Fibroblast of lung (primary cell): ENCODE measurements around the gene CYB561.

ENCODE experiments used
- EZH2 ChIP-seq: IDR thresholded peaks from 2 replicates; pipeline ENCODE4 v1.5.1; 2012; ENCODE audit warnings: low read length, control low read depth, mild to moderate bottlenecking; ENCODE audit errors: missing control alignments
- TF ChIP-seq, protein P1 (sequence below), 2 donors: IDR thresholded peaks in 1 of 2; conservative IDR thresholded peaks in 1 of 2; 1 replicate in 1 of 2; 2 replicates in 1 of 2; pipeline ENCODE4 v1.5.1; 2011 to 2012; ENCODE audit warnings: low read length in 2 of 2, control low read depth in 1 of 2, inconsistent platforms in 1 of 2, low read depth in 1 of 2, mild to moderate bottlenecking in 1 of 2

DNA sequence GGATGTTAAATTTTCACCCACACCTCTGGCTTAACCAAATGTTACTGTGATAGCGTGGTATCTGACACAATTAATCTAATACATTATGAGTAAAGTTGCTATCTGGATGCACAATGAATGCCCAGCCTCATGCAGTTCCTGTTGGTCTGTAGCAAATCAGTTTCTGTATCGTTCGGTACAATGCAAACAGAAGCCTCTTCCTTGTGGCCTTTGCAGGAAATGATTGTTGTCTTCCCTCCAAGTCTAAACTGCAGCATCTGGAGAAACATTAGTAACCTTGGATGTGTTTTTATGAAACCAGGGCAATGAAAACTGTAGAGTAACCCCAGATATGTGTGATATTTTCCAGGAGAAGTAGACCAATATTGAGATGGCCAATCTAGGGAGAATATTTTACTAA, 46.8 kb downstream of the CYB561 start:
- TF ChIP-seq, protein P1, sequence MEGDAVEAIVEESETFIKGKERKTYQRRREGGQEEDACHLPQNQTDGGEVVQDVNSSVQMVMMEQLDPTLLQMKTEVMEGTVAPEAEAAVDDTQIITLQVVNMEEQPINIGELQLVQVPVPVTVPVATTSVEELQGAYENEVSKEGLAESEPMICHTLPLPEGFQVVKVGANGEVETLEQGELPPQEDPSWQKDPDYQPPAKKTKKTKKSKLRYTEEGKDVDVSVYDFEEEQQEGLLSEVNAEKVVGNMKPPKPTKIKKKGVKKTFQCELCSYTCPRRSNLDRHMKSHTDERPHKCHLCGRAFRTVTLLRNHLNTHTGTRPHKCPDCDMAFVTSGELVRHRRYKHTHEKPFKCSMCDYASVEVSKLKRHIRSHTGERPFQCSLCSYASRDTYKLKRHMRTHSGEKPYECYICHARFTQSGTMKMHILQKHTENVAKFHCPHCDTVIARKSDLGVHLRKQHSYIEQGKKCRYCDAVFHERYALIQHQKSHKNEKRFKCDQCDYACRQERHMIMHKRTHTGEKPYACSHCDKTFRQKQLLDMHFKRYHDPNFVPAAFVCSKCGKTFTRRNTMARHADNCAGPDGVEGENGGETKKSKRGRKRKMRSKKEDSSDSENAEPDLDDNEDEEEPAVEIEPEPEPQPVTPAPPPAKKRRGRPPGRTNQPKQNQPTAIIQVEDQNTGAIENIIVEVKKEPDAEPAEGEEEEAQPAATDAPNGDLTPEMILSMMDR (conservative IDR thresholded peaks at IDR 0.05 in 1 of 2, IDR thresholded peaks at IDR 0.05 in 1 of 2; ENCODE audit: low read depth in 1 of 2, low read length in 2 of 2), result no peak
- TF ChIP-seq EZH2, result no peak
